ENCODE data around the gene NAA20.

Gene NAA20, protein sequence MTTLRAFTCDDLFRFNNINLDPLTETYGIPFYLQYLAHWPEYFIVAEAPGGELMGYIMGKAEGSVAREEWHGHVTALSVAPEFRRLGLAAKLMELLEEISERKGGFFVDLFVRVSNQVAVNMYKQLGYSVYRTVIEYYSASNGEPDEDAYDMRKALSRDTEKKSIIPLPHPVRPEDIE

DNA sequence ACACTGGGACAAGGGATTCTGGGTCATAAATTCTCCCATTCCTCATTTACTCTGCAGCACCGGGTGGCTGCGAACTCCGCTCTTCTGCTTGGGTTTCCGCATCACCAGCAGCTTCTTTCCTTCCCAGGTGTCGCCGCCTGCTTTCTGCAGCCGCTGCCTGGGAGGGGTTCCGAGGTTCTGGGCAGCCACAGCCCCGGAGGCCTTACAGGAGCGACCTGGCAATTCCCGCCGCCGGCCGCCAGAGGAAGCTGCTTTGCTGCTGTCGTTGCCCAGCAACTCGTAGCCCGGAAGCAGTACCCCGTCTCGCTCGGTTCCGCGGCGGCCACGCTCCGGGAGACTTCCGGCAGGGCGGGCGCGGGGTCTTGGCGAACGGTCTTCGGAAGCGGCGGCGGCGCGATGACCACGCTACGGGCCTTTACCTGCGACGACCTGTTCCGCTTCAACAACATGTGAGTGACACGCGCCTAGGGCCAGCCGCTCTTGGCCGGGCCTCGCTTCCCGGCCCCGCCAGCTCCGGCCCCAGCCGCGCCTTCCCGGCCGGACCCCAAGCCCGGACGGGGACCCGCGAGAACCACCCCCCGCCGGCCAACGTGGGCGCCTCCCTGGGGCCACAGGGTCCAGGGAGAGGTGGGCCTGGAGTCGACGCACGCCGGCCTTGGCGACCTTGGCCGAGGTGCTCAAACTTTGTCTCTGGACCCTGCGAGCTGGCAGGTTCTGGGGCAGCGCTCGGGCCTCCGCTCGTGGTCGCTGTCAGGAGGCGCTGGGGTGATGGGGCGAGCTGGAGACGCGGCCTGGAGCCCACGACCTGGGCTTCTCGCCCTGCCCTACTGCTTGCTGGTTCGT lies at the start of gene NAA20:
TSS of gene NAA20 (plus strand) at position 362 of the 843 bp plus-strand sequence. CDS start at position 397, 35 bp downstream.
- in situ Hi-C loops (cut with MboI; ENCODE audit: low sequenced_read_pairs): no loop called here

DNA sequence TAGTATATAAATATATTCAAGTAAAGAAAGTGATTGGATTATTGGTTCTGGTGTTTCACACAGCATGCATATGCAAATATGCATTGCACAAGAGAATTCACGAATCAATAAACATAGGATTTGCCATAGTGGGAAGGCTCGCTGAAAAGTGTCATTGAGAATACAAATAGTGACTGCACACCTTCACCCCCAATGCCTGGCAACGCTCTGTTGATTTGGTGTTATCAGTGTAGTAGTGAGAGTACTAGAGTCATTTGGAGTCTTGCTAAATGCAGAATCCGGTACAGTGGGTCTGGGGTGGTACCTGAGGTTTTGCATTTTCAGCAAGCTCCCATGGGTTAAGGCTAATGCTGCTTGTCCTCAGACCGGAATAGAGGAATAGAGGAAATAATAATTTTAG lies 49.7 kb upstream of the NAA20 start:
- in situ Hi-C loops (cut with MboI; ENCODE audit: low sequenced_read_pairs): no loop called here

DNA sequence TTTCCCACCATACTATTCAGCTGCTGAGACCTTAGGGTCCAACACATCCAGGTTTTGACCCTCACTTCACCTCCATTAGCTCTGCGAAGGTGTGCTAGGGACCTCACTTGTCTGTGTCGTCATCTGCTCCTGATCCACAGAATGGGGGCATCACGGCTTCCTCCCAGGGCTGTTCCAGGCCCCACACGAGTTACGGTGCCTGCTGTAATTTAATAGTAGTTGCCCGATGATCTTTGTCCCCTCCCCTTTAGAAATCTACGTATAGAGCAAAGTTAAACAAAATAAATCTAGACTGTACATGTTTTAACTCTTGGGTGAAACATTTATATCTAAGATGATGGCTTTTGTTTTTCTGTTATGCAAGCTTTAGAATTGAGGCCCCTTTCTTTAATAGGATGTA lies 49.1 kb upstream of the NAA20 start:
- in situ Hi-C loops (cut with MboI; ENCODE audit: low sequenced_read_pairs): no loop called here

DNA sequence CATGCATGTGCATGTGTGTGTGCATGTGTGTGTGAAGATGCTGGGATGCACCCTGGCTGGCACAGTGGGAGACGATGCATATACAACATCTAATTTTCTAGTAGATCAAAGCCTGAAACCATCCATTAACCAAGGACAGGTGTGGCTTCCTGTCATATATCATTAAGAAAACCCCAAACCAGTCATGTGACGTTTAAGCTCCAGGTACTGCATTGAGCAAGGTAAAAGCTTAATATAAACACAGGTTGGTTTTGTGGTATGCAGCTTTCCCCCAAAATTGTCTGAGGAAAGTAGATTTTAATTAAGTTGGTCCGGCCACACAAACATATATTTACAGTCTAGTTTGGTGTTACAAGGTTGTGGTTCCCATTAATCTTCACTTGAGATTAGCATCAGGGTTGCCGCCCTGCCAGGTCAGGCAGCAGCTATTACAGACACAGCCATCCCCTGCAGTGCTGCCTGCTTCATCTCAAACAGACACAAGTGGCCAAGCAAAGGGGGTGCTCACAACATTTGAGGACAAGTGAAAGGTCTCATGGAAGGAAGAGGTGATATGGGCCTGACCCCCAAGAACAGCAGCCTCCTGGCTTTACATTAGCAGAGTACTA lies 48.6 kb upstream of the NAA20 start:
- in situ Hi-C loops (cut with MboI; ENCODE audit: low sequenced_read_pairs): no loop called here

DNA sequence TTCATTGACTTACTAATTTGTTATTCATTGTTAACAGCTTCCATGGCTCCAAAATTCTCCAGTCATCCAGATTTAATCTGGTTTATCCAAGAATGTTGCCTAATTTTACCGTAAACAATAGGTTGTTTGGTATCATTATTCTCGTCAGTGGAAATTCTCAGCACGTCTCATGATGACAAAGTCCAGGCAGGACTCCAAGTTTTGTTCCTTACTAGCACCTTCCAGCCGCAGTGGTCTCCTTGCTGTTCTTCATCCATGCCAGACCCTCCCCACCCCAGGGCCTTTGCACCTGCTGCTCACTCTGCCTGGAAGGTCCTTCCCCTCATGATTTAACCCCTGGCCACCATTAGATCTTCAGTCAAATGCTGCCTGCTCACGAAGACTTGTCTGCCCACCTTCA lies 48.1 kb upstream of the NAA20 start:
- in situ Hi-C loops (cut with MboI; ENCODE audit: low sequenced_read_pairs): no loop called here

DNA sequence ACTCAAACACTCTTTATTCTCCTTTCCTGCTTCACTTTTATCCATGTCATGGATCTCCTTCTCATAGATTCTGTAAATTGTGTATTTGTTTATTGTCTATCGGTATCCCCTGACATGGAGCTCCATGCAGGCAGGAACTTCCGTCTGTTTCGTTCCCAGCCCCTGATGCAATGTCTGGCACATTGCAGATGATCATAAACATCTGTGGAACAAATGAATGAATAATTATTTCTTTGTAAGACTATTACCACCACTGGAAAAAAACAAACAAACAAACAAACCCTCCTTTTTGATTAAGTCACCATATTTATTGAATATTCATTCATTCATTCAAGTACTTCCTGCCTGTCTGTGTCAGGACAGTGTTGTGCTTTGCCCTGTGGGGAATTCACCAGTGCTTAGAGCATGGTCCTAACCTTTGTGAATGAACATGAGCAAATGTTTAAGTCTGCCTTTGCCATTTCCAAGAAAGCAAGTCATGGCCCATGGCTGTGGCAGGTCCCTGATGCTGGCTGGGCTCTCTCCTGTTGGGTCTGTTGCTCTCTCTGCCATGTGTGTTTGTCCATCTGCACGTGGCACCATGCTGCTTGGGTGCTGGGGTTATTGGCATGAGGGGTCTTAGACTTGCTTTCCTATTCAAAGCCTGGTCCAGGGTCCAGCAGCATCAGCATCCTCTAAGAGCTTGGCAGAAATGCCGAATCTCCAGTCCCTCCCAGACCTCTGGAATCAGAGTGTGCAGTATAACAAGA lies 47.5 kb upstream of the NAA20 start:
- in situ Hi-C loops (cut with MboI; ENCODE audit: low sequenced_read_pairs): no loop called here

DNA sequence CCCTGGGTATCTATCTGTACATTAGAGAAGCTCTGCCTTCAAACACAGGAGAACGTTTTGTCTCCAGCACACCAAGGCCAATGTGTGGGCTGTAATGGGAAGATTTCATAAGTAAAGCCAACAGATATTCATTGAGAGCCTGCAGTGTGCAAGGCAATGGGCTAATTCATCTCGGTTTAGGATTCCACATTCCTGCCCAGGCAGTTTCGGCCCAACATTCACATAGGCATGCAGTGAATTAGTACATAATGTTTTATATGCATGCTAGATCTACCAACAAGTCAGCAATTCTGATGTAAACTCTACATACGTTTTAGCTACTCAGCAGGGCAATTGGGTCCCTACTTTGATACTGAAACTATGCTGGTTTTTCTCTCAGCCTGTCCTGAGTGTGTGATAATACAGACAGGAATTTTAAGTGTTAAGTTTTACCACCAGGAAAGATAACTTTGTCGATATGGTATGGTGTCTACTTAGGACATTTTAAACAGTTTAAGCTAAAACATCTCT lies 46.9 kb upstream of the NAA20 start:
- in situ Hi-C loops (cut with MboI; ENCODE audit: low sequenced_read_pairs): no loop called here

DNA sequence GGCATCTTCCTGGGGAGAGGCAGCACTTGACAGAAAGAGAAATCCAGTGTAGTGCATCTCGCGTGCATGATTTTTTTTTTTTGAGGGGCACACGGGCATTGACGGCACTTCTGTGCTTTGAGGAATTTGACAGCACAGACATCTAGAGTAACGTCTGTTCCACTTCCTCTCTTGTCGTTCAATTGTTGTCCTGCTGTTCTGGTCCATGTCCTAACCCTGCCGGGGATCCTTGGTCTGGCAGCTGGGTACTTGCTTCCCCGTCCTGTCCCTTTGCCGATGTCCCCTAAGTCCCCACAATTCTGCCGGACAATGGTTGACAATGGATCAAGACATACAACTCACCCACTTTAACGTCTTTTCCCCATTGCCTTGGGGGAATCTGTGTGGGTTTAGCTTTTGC lies 46.0 kb upstream of the NAA20 start:
- in situ Hi-C loops (cut with MboI; ENCODE audit: low sequenced_read_pairs): no loop called here

DNA sequence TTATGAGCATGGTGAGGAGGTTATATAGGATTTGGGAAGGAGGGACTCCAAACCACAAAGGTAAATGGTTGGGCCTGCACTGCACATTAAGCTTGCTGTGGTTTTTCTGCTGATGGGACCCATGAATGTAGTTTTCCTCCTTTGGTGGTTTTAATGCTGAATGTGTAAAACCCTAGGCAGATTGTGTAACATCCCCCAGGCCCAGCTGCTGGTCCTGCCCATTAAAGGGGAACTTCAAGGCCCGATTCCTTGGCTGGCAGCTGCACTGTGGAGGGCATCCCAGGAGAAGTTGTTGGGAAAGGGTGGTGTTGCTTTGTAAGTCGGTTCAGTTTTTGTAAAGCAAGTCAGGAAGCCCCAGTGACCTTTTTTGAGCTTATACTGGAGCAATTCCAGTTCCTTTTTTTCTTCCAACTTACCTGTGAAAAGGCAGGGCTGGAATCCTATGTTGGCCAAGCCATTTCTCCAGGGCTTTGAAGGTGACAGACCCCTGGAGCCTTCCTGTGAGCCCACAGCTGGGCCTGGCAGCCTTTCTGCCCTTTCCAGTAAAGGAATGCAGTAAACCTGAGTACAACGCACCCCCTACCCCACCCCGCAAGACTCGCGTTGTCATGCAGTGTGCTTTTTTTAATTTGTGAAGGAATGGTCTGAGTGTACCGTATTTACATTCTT lies 43.1 kb upstream of the NAA20 start:
- in situ Hi-C loops (cut with MboI; ENCODE audit: low sequenced_read_pairs): no loop called here

DNA sequence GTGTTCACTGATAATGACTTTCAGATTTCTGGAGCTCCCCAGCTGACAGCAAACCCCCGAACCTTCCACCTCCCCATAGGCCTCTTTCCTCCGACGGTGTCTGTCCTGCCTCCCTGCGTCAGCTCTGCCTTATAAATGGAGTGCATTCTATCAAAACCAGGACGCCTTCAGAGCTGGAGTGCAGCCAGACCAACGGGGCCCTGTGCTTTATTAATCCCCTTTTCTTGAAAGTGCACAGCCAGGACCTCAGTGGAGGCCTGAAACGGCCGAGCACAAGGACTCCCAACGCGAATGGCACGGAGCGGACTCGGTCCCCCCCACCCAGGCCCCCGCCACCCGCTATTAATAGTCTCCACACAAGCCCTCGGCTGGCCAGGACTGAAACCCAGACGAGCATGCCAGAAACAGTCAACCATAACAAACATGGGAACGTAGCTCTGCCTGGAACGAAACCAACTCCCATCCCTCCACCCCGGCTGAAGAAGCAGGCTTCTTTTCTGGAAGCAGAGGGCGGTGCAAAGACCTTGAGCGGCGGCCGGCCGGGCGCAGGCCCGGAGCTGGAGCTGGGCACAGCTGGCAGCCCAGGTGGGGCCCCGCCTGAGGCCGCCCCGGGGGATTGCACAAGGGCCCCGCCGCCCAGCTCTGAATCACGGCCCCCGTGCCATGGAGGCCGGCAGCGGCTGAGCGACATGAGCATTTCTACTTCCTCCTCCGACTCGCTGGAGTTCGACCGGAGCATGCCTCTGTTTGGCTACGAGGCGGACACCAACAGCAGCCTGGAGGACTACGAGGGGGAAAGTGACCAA lies 42.3 kb upstream of the NAA20 start:
- in situ Hi-C loops (cut with MboI; ENCODE audit: low sequenced_read_pairs): loop anchor here (25.0 kb wide), 1 partner anchor 188 kb away; no protein-coding TSS in a partner anchor

DNA sequence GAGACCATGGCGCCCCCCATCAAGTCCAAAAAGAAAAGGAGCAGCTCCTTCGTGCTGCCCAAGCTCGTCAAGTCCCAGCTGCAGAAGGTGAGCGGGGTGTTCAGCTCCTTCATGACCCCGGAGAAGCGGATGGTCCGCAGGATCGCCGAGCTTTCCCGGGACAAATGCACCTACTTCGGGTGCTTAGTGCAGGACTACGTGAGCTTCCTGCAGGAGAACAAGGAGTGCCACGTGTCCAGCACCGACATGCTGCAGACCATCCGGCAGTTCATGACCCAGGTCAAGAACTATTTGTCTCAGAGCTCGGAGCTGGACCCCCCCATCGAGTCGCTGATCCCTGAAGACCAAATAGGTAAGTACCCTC lies 41.7 kb upstream of the NAA20 start:
- in situ Hi-C loops (cut with MboI; ENCODE audit: low sequenced_read_pairs): loop anchor here (25.0 kb wide), 1 partner anchor 188 kb away; no protein-coding TSS in a partner anchor

DNA sequence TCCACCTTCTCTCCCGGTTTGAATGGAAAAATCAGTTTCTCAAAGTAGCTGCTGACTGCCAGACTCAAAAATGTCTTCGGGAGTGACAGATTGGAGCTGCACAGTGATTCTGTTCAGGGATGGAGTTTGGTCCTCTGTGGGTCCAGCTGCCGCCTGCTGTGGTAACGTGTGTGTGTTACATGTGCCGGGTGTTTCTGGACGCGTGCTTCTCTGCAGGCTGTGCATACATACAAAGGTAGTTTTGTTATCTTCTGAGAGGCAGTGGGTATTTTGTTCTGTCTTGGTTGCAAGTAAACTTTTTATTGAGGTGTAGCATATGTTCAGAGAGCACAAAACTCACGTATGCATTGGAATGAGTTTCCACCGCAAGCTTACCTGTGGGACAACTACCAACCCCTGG lies 41.3 kb upstream of the NAA20 start:
- in situ Hi-C loops (cut with MboI; ENCODE audit: low sequenced_read_pairs): loop anchor here (25.0 kb wide), 1 partner anchor 189 kb away; no protein-coding TSS in a partner anchor

DNA sequence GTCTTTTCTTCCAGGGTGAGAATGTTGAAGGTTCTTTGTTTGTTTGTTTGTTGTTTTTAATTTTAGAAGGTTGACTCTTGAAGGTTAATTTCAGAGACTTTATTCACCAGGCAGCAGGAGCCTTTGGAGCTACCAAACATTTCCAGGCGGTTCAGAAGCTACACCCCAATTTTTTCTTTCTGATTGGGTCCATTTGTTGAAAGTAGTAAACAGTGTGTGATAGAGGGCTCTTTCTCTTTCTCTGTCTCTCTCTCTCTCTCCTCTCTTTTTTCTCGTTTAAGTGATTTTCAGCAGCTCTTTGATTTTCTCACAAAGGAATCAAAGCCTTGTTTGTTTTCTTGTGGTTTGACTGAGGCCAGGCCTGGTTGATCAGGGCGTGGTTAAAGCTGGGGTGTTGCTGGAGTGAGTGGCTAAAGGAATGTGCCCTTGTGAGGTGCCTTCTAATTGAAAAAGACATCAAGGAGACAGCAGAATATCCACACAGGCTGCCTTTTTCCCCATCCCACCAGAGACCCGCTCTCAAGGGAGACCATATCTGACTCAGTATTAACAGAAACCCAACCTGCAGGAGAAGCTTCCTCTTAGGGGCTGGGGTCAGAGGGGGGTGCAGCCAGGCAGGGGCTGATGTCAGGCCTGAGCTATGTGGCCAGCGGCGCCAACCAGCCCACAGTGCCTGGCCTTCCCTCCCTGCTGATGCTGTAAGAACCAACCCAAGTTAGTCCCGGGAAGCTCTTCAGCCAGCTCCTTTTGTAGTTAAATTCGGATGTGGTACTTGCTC lies 40.4 kb upstream of the NAA20 start:
- in situ Hi-C loops (cut with MboI; ENCODE audit: low sequenced_read_pairs): loop anchor here (25.0 kb wide), 1 partner anchor 189 kb away; no protein-coding TSS in a partner anchor

DNA sequence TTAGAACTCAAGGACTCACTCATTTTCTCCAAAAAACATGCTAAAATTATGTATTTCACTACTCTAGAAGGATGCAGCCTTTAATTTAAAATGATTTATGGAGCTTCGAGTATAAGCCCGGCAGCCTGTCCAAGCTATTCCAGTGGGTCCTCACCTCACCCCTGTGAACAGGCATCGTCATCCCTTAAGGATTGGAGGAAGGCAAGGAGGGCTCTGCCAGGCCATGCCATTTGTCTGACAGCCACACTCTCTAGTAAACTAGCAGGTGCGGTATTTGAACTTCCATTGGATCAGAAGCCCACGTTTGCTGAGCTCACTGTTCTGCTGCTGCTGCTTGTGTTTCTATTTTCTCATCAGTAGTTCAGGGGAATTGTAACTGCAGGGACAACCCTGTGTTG lies 39.8 kb upstream of the NAA20 start:
- in situ Hi-C loops (cut with MboI; ENCODE audit: low sequenced_read_pairs): loop anchor here (25.0 kb wide), 1 partner anchor 190 kb away; no protein-coding TSS in a partner anchor

DNA sequence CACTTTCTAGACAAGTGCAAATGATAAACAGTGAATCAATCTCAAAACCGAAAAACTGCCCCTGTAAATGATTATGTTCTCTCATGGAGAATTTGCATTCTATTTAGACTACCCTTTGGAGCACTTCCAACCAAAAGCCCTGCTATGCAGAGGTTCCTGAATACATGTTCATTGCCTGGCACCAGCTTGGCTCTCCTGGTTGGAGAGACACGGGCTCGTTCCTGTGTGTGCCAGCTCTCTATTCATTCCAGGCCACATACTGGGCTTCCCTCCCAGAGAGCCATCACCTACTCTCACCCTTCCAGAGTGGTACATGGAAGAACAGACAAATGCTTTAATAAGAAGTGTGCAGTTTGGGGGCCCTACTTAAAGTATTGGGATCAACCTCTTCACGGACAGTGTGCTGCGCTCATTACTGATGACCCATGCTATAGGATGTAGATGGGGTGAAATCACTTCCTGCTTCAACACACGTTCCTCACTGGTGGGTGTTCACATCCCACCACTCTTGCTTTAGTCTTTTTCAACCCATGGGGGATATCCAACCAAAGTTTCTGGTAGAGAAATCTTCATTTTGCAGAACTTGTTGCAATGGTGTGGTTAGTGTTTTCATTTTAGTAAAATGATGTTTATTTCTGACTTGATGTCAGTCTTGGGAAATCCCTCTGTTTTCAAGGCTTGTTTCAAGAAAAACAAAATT lies 38.5 kb upstream of the NAA20 start:
- in situ Hi-C loops (cut with MboI; ENCODE audit: low sequenced_read_pairs): loop anchor here (25.0 kb wide), 1 partner anchor 191 kb away; no protein-coding TSS in a partner anchor

DNA sequence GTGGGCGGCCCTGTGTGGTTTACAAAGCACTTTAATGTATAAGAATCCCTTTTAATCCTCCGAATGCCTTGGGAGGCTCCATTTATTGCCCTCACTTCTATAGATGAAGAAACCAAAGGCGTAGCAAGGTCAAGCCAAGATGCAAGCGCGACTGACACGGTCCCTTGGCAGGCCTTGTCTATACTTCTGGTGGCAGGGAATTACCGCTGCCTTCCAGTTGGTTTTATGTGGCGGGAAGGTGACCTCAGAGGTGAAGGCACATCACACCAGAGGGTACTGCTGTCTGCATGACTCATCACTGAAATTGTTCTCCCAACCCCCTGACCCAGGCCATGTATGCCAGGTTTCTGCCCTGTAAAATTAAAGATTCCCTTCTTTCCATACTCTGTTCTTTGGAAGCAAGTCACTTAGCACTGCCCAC lies 36.1 kb upstream of the NAA20 start:
- in situ Hi-C loops (cut with MboI; ENCODE audit: low sequenced_read_pairs): loop anchor here (25.0 kb wide), 1 partner anchor 194 kb away; no protein-coding TSS in a partner anchor

DNA sequence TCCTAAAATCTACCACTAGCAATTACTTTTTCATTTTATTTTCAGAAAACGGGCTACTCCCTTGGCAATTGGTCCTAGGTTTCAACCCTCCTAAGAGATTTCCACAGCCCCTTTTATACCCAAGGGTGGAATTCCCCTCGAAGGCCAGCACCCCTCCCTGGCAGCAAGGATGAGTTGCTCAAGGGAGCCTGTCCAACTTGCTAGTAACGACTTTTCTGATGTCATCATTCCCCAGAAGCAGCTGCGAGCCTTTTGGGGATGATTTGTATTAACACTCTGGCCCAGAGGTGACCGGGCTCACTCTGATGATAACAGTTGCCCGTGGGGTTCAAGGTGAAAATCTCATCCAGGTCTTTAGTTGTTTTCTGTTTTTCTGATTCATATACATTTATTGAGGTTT lies 30.7 kb upstream of the NAA20 start:
- in situ Hi-C loops (cut with MboI; ENCODE audit: low sequenced_read_pairs): loop anchor here (25.0 kb wide), 1 partner anchor 199 kb away; no protein-coding TSS in a partner anchor

DNA sequence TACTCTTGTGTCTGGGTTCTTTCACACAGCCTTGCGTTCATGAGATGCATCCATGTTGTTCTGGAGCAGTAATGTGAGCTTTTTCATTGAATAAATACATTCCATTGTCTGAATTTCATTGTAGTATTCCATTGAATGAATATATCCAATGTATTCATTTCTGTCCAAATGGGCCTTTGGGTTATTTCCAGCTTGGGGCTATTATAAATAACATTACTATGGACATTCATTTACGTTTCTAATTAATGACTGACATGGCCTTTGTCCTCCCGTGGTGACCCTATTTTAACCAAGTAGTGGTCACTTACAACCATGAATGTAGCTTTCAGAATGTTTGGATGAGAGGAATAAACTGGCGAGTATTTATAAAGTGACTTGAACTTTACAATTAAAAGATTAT lies 30.1 kb upstream of the NAA20 start:
- in situ Hi-C loops (cut with MboI; ENCODE audit: low sequenced_read_pairs): loop anchor here (25.0 kb wide), 1 partner anchor 200 kb away; no protein-coding TSS in a partner anchor

All from HL-60/S4 (cell line).